K562 (cell line): ENCODE data around the gene CIAPIN1. TPM values are rescaled to one million over a fixed set of nuclear protein-coding genes. Genes with fewer than 3 reads are reported as not detected.

Experiments
- ATAC-seq: fragments of 200-7000 bp; cut with Tn5 transposase; 3 replicates; pipeline ENCODE4 v1.9.1; 2020; ENCODE audit warnings: moderate library complexity
- BruUV-seq: library from RNA; stranded (reverse); fragments of 400-500 nt; replicated peaks from 2 replicates; lab custom pipeline; 2021; lab: Mats Ljungman, UMichigan
- CTCF ChIA-PET: fragments of 300-600 bp; formaldehyde crosslinking; extraction: SDS; loops from one replicate; lab custom pipeline; 2021; ENCODE audit warnings: low intra/inter-chr PET ratio; lab: Yijun Ruan, JAX
- POLR2A ChIA-PET: fragments of 300-600, 350-650 bp; sonication (Branson Sonifier 250); formaldehyde crosslinking; extraction: SDS; loops from one replicate; lab custom pipeline; 2021; ENCODE audit warnings: antibody characterized with exemption, inconsistent platforms; lab: Yijun Ruan, JAX
- DNase-seq, 4 experiments: peaks; one replicate each; pipeline versions ENCODE4 v3.0.0 to v3.0.0-alpha.2; 2011 to 2018; ENCODE audit warnings: low spot score in 3 of 4, mixed read lengths in 3 of 4; ENCODE audit errors: extremely low read depth in 1 of 4
- FAIRE-seq: peaks from 2 replicates; lab custom pipeline; 2011; peaks lifted over from hg19 to GRCh38; lab: Jason Lieb, UNC
- H2AFZ ChIP-seq: 2 replicates; pipeline ENCODE4 v1.6.0; 2011; ENCODE audit warnings: low read depth, low read length, control low read depth, inconsistent platforms
- H3K27ac ChIP-seq: fragments of 200-600 bp; 3 replicates; pipeline ENCODE4 v1.8.0; 2011; ENCODE audit warnings: low read depth, mild to moderate bottlenecking, control low read depth, inconsistent platforms, low read length, moderate library complexity, mixed read lengths; ENCODE audit errors: extremely low read depth
- H3K27me3 ChIP-seq, 2 experiments: fragments of 300-600 bp in 1 of 2; 2 replicates in 1 of 2; 3 replicates in 1 of 2; pipeline versions ENCODE4 v1.6.0 to v1.8.0; 2011; ENCODE audit warnings: inconsistent platforms in 2 of 2, low read length in 2 of 2, mild to moderate bottlenecking in 1 of 2, mixed read lengths in 1 of 2, moderate library complexity in 1 of 2; ENCODE audit not compliant: control insufficient read depth in 2 of 2, insufficient read depth in 2 of 2
- H3K36me3 ChIP-seq: fragments of 300-600 bp; 3 replicates; pipeline ENCODE4 v1.8.0; 2011; ENCODE audit warnings: mild to moderate bottlenecking, low read length, inconsistent platforms; ENCODE audit not compliant: control insufficient read depth, insufficient read depth
- H3K4me1 ChIP-seq, 2 experiments: fragments of 200-600 bp in 1 of 2; replicated peaks in 1 of 2; 2 replicates in 1 of 2; 3 replicates in 1 of 2; pipeline versions ENCODE4 v1.5.1 to v1.8.0; 2011; ENCODE audit warnings: inconsistent platforms in 2 of 2, low read length in 2 of 2, mild to moderate bottlenecking in 1 of 2, mixed read lengths in 1 of 2, moderate library complexity in 1 of 2; ENCODE audit not compliant: control insufficient read depth in 2 of 2, insufficient read depth in 2 of 2
- H3K4me2 ChIP-seq: 2 replicates; pipeline ENCODE4 v1.6.1; 2011; ENCODE audit warnings: low read length, control low read depth, inconsistent platforms, mixed read lengths; ENCODE audit not compliant: insufficient read depth
- H3K4me3 ChIP-seq: fragments of 200-600 bp; sonication (generic), shearing (Covaris generic); 2 replicates; pipeline ENCODE4 v1.5.1; 2016; ENCODE audit warnings: control low read depth, inconsistent platforms
- H3K79me2 ChIP-seq: fragments of 200-600 bp; 3 replicates; pipeline ENCODE4 v1.8.0; 2011; ENCODE audit warnings: low read length, inconsistent platforms; ENCODE audit not compliant: control insufficient read depth, insufficient read depth
- H3K9ac ChIP-seq, 2 experiments: 2 replicates each; pipeline versions ENCODE4 v1.6.0 to v1.6.1; 2011; ENCODE audit warnings: low read depth in 2 of 2, low read length in 2 of 2, control low read depth in 1 of 2, inconsistent platforms in 1 of 2, mild to moderate bottlenecking in 1 of 2, mixed read lengths in 1 of 2; ENCODE audit not compliant: insufficient read depth in 1 of 2
- H3K9me1 ChIP-seq: one replicate; pipeline ENCODE4 v1.6.0; 2011; ENCODE audit warnings: inconsistent platforms, mild to moderate bottlenecking, low read length, moderate library complexity; ENCODE audit not compliant: control insufficient read depth, insufficient read depth
- H3K9me3 ChIP-seq: replicated peaks from 2 replicates; pipeline ENCODE4 v1.5.1; 2011; ENCODE audit warnings: low read depth, low read length, inconsistent platforms; ENCODE audit not compliant: control insufficient read depth, insufficient read depth
- H4K20me1 ChIP-seq: replicated peaks from 2 replicates; pipeline ENCODE4 v1.6.1; 2011; ENCODE audit warnings: low read length, inconsistent platforms, mixed read lengths; ENCODE audit not compliant: control insufficient read depth, insufficient read depth
- HMGN3 ChIP-seq: IDR thresholded peaks from 2 replicates; pipeline ENCODE4 v1.6.1; 2011; ENCODE audit warnings: borderline replicate concordance, low read depth, mild to moderate bottlenecking, mixed read lengths, low read length; ENCODE audit not compliant: insufficient read length; ENCODE audit errors: extremely low read depth
- MTF1 ChIP-seq: fragments of 250-450 bp; sonication (Bioruptor Pico); IDR thresholded peaks from 2 replicates; pipeline ENCODE4 v1.9.0; 2021; ENCODE audit warnings: moderate library complexity, mild to moderate bottlenecking, inconsistent platforms, borderline replicate concordance
- WGBS: fragments of 100-300 bp; shearing (Covaris generic); methylation state at CpG from one replicate; pipeline ENCODE4 v1.1.6; 2016; ENCODE audit warnings: low coverage, mixed read lengths; ENCODE audit not compliant: insufficient coverage; ENCODE audit errors: missing lambda C conversion rate; 5-methylcytosine and 5-hydroxymethylcytosine counted together
- in situ Hi-C: fragments of 300-500 bp; cut with MboI; formaldehyde crosslinking; loops from 4 replicates; pipeline ENCODE4 v1.15.0; 2018; ENCODE audit warnings: inconsistent platforms, mixed read lengths
- intact Hi-C: fragments of 100-400 bp; cut with micrococcal nuclease; formaldehyde crosslinking; loops from 2 replicates; pipeline ENCODE4 v1.14.2; 2022
- polyA plus RNA-seq, 8 experiments: library from polyadenylated mRNA; depleted of rRNA in 4 of 8; stranded (reverse) in 5 of 8; unstranded in 3 of 8; fragments of >200 nt; fragmentation: Nextera tagmentation in 2 of 8; fragmentation: Illumina TruSeq in 1 of 8; extraction: Ambion mirVana in 2 of 8; extraction: Trizol in 1 of 8; gene quantifications; 2 replicates each; pipeline versions ENCODE4 v1.2.1 to v1.2.3, GENCODE V29; 2011 to 2014; ENCODE audit warnings: inconsistent platforms in 1 of 8, missing spikeins in 1 of 8
- total RNA-seq, 7 experiments: library from RNA; depleted of rRNA in 6 of 7; stranded (reverse); fragments of >200 nt in 6 of 7; fragmentation: Illumina TruSeq in 2 of 7; extraction: Trizol in 2 of 7; gene quantifications; 2 replicates each; pipeline versions ENCODE4 v1.2.1 to v1.2.3, GENCODE V29; 2011 to 2021; ENCODE audit warnings: low replicate concordance in 1 of 7
- TF ChIP-seq, protein P1 (sequence below): sonication (generic); formaldehyde crosslinking; IDR thresholded peaks from 2 replicates; pipeline ENCODE4 v1.8.1; 2023; ENCODE audit warnings: mild to moderate bottlenecking, missing genetic modification reagents

Gene CIAPIN1
- total and polyA plus RNA-seq, 9 of the 15 experiments (the other 6 are each of a cell fraction or from before 2014, with no cell fraction given), result 71.8 to 263 (median 95.7) TPM

GRCh38 chr16:57474671-57475661 lies 27.8 kb upstream of the CIAPIN1 start:
- in situ Hi-C loops (loop anchor here (5.0 kb wide), 1 partner anchor 42 kb away; no protein-coding TSS in a partner anchor), intact Hi-C loops (no loop called here)
- FAIRE-seq (no peak), DNase-seq (no peak), ATAC-seq (no peak)
- ChIA-PET CTCF (interaction anchor here (0.6 to 2.0 kb wide), 2 partner anchors 45 to 142 kb away, joined by 4 to 21 read pairs; no protein-coding TSS in a partner anchor), POLR2A (interaction anchor here (0.9 to 2.7 kb wide), 3 partner anchors 10 to 180 kb away, joined by 3 to 14 read pairs (median 3); partner anchors contain the start of gene POLR2C)
- Histone ChIP-seq H3K27me3 (no peaks in the 10 kb centered on the region), H2AFZ (no peak overlapping the region), H3K79me2 (no peaks in the 10 kb centered on the region), H3K9me3 (no peaks in the 10 kb centered on the region), H3K9ac (no peak overlapping the region), H3K4me2 (no peak overlapping the region), H3K4me3 (no peak overlapping the region), H3K4me1 (peaks cover 16 to 38% of the 10 kb centered on the region in 2 experiments), H3K27ac (no peak overlapping the region), H3K36me3 (peaks cover 40% of the 10 kb centered on the region), H4K20me1 (0 out of 2 replicates have a peak, but pooled peaks cover 4% of the 10 kb centered on the region), H3K9me1 (no peaks in the 10 kb centered on the region)
- no TSS peak for BruUV-seq
- TF ChIP-seq MTF1 (CRISPR knock-in tag), result no peak
- TF ChIP-seq, protein P1, sequence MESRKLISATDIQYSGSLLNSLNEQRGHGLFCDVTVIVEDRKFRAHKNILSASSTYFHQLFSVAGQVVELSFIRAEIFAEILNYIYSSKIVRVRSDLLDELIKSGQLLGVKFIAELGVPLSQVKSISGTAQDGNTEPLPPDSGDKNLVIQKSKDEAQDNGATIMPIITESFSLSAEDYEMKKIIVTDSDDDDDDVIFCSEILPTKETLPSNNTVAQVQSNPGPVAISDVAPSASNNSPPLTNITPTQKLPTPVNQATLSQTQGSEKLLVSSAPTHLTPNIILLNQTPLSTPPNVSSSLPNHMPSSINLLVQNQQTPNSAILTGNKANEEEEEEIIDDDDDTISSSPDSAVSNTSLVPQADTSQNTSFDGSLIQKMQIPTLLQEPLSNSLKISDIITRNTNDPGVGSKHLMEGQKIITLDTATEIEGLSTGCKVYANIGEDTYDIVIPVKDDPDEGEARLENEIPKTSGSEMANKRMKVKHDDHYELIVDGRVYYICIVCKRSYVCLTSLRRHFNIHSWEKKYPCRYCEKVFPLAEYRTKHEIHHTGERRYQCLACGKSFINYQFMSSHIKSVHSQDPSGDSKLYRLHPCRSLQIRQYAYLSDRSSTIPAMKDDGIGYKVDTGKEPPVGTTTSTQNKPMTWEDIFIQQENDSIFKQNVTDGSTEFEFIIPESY (CRISPR knock-in tag), result peak; percentile 68; the same call in 1 of the 2 replicates
- TF ChIP-seq HMGN3, result peak; percentile 11
- 73% methylated on average over 23 of the region's 30 CpGs for WGBS
